ENCODE measurements around the gene TMEM132A.
"Not testable (repeated sequence)": the region's sequence is repeated elsewhere in the genome, so short reads cannot be mapped to it uniquely, and the experiment has no call there.

TMEM132A gene

GRCh38 chr11:60905551-60906113, 18.6 kb upstream of the TMEM132A start:
- no peak for DNase-seq

GRCh38 chr11:60906132-60906972, 17.9 kb upstream of the TMEM132A start, which contains the start of gene PRPF19:
Gene PRPF19, minus strand, starts transcription at chr11:60906585. Its CDS starts 203 bp downstream, at chr11:60906382.
- peak; percentile 80 to 97 for DNase-seq

GRCh38 chr11:60908803-60909202, 15.5 kb upstream of the TMEM132A start:
- DNase-seq = no peak

GRCh38 chr11:60909680-60910280, 14.5 kb upstream of the TMEM132A start:
- DNase-seq = not testable (repeated sequence)

GRCh38 chr11:60910281-60910687, 14.0 kb upstream of the TMEM132A start:
- no peak for DNase-seq

GRCh38 chr11:60910711-60911380, 13.4 kb upstream of the TMEM132A start:
- no peak for DNase-seq

GRCh38 chr11:60912223-60912850, 11.9 kb upstream of the TMEM132A start:
- DNase-seq = no peak

- no peak for DNase-seq
Observed at GRCh38 chr11:60912851-60913528, 11.3 kb upstream of the TMEM132A start.

- DNase-seq = peak; percentile 70 to 82
Observed at GRCh38 chr11:60913793-60914632, 10.2 kb upstream of the TMEM132A start, which contains the start of gene TMEM109. Gene TMEM109, plus strand, starts transcription at chr11:60914158. Its CDS starts 5,536 bp downstream, at chr11:60919694.

- DNase-seq = no peak
Observed at GRCh38 chr11:60914633-60915247, 9.5 kb upstream of the TMEM132A start.

- DNase-seq = peak; percentile 20 to 82
Observed at GRCh38 chr11:60915248-60915914, 8.9 kb upstream of the TMEM132A start.

- no peak for DNase-seq
Observed at GRCh38 chr11:60916669-60917206, 7.5 kb upstream of the TMEM132A start.

- DNase-seq = no peak
Observed at GRCh38 chr11:60917267-60917666, 7.0 kb upstream of the TMEM132A start.

GRCh38 chr11:60918251-60918938, 5.9 kb upstream of the TMEM132A start:
- no peak for DNase-seq

- no peak for DNase-seq
Observed at GRCh38 chr11:60918939-60919265, 5.4 kb upstream of the TMEM132A start.

- peak in 1 of 2 donors; percentile 58 for DNase-seq
Observed at GRCh38 chr11:60919320-60919719, 4.9 kb upstream of the TMEM132A start.

GRCh38 chr11:60919956-60920355, 4.3 kb upstream of the TMEM132A start:
- no peak for DNase-seq

- no peak for DNase-seq
Observed at GRCh38 chr11:60921259-60921658, 3.0 kb upstream of the TMEM132A start.

GRCh38 chr11:60921777-60922335, 2.4 kb upstream of the TMEM132A start:
- no peak for DNase-seq

All from bone marrow (tissue), 2 donors.